ENCODE data around the gene SELE. TPM values are rescaled to one million over a fixed set of nuclear protein-coding genes. Genes with fewer than 3 reads are reported as not detected.
"Not testable (repeated sequence)": the region's sequence is repeated elsewhere in the genome, so short reads cannot be mapped to it uniquely, and the experiment has no call there.

The SELE gene
- polyA plus RNA-seq, 2 donors, result 0.25 to 0.57 TPM

GRCh38 chr1:169692756-169693460, 41.0 kb downstream of the SELE start:
- H3K27me3 ChIP-seq (ENCODE audit: control insufficient read depth in 1 of 2, insufficient read depth in 2 of 2, low read length in 2 of 2), result no peaks in the 10 kb centered on the region
- no peaks in the 10 kb centered on the region for H3K4me1 ChIP-seq (ENCODE audit: control insufficient read depth in 2 of 2, insufficient read depth in 2 of 2, low read length in 1 of 2)
- H3K36me3 ChIP-seq (ENCODE audit: control insufficient read depth in 2 of 2, insufficient read depth in 2 of 2, low read length in 1 of 2), result no peaks in the 10 kb centered on the region
- H3K27ac ChIP-seq (ENCODE audit: low read depth in 2 of 2, low read length in 1 of 2), result no peak overlapping the region
- WGBS, 2 donors, result 71 to 75% methylated on average over 4 of the region's 4 CpGs
- no peaks in the 10 kb centered on the region for H3K9me3 ChIP-seq (ENCODE audit: control insufficient read depth in 2 of 2, insufficient read depth in 1 of 2, low read depth in 1 of 2, low read length in 1 of 2)
- H3K4me3 ChIP-seq (ENCODE audit: low read depth in 1 of 2, low read length in 2 of 2), result no peak overlapping the region

GRCh38 chr1:169690489-169690888, 43.4 kb downstream of the SELE start:
- Histone ChIP-seq H3K27ac (ENCODE audit: low read depth in 2 of 2, low read length in 1 of 2) (no peak overlapping the region), H3K9me3 (ENCODE audit: control insufficient read depth in 2 of 2, insufficient read depth in 1 of 2, low read depth in 1 of 2, low read length in 1 of 2) (no peaks in the 10 kb centered on the region), H3K4me1 (ENCODE audit: control insufficient read depth in 2 of 2, insufficient read depth in 2 of 2, low read length in 1 of 2) (no peaks in the 10 kb centered on the region), H3K27me3 (ENCODE audit: control insufficient read depth in 1 of 2, insufficient read depth in 2 of 2, low read length in 2 of 2) (no peaks in the 10 kb centered on the region), H3K36me3 (ENCODE audit: control insufficient read depth in 2 of 2, insufficient read depth in 2 of 2, low read length in 1 of 2) (no peaks in the 10 kb centered on the region), H3K4me3 (ENCODE audit: low read depth in 1 of 2, low read length in 2 of 2) (no peak overlapping the region)

GRCh38 chr1:169689395-169689794, 44.5 kb downstream of the SELE start:
- WGBS, 2 donors, result 67 to 82% methylated on average over 2 of the region's 2 CpGs
- H3K27ac ChIP-seq (ENCODE audit: low read depth in 2 of 2, low read length in 1 of 2), result no peak overlapping the region
- H3K36me3 ChIP-seq (ENCODE audit: control insufficient read depth in 2 of 2, insufficient read depth in 2 of 2, low read length in 1 of 2), result no peaks in the 10 kb centered on the region
- no peak overlapping the region for H3K4me3 ChIP-seq (ENCODE audit: low read depth in 1 of 2, low read length in 2 of 2)
- H3K4me1 ChIP-seq (ENCODE audit: control insufficient read depth in 2 of 2, insufficient read depth in 2 of 2, low read length in 1 of 2), result no peaks in the 10 kb centered on the region
- no peaks in the 10 kb centered on the region for H3K27me3 ChIP-seq (ENCODE audit: control insufficient read depth in 1 of 2, insufficient read depth in 2 of 2, low read length in 2 of 2)
- H3K9me3 ChIP-seq (ENCODE audit: control insufficient read depth in 2 of 2, insufficient read depth in 1 of 2, low read depth in 1 of 2, low read length in 1 of 2), result no peaks in the 10 kb centered on the region

GRCh38 chr1:169688377-169688776, 45.5 kb downstream of the SELE start:
- H3K27me3 ChIP-seq (ENCODE audit: control insufficient read depth in 1 of 2, insufficient read depth in 2 of 2, low read length in 2 of 2); H3K36me3 ChIP-seq (ENCODE audit: control insufficient read depth in 2 of 2, insufficient read depth in 2 of 2, low read length in 1 of 2); H3K9me3 ChIP-seq (ENCODE audit: control insufficient read depth in 2 of 2, insufficient read depth in 1 of 2, low read depth in 1 of 2, low read length in 1 of 2); H3K4me3 ChIP-seq (ENCODE audit: low read depth in 1 of 2, low read length in 2 of 2); H3K27ac ChIP-seq (ENCODE audit: low read depth in 2 of 2, low read length in 1 of 2); H3K4me1 ChIP-seq (ENCODE audit: control insufficient read depth in 2 of 2, insufficient read depth in 2 of 2, low read length in 1 of 2): not testable (repeated sequence)
- 95 to 96% methylated on average over 5 of the region's 5 CpGs for WGBS, 2 donors

- no peaks in the 10 kb centered on the region for H3K4me1 ChIP-seq (ENCODE audit: control insufficient read depth in 2 of 2, insufficient read depth in 2 of 2, low read length in 1 of 2)
- H3K27ac ChIP-seq (ENCODE audit: low read depth in 2 of 2, low read length in 1 of 2), result no peak overlapping the region
- WGBS, 2 donors, result 74 to 78% methylated on average over 3 of the region's 3 CpGs
- H3K9me3 ChIP-seq (ENCODE audit: control insufficient read depth in 2 of 2, insufficient read depth in 1 of 2, low read depth in 1 of 2, low read length in 1 of 2), result no peaks in the 10 kb centered on the region
- H3K27me3 ChIP-seq (ENCODE audit: control insufficient read depth in 1 of 2, insufficient read depth in 2 of 2, low read length in 2 of 2), result peaks cover 0 to 5% of the 10 kb centered on the region in 2 donors
- no peak overlapping the region for H3K4me3 ChIP-seq (ENCODE audit: low read depth in 1 of 2, low read length in 2 of 2)
- no peaks in the 10 kb centered on the region for H3K36me3 ChIP-seq (ENCODE audit: control insufficient read depth in 2 of 2, insufficient read depth in 2 of 2, low read length in 1 of 2)
These were observed 50.2 kb downstream of the SELE start for GRCh38 chr1:169683661-169684060.

- H3K27ac ChIP-seq (ENCODE audit: low read depth in 2 of 2, low read length in 1 of 2); H3K4me3 ChIP-seq (ENCODE audit: low read depth in 1 of 2, low read length in 2 of 2); H3K36me3 ChIP-seq (ENCODE audit: control insufficient read depth in 2 of 2, insufficient read depth in 2 of 2, low read length in 1 of 2); H3K27me3 ChIP-seq (ENCODE audit: control insufficient read depth in 1 of 2, insufficient read depth in 2 of 2, low read length in 2 of 2); H3K4me1 ChIP-seq (ENCODE audit: control insufficient read depth in 2 of 2, insufficient read depth in 2 of 2, low read length in 1 of 2); H3K9me3 ChIP-seq (ENCODE audit: control insufficient read depth in 2 of 2, insufficient read depth in 1 of 2, low read depth in 1 of 2, low read length in 1 of 2): not testable (repeated sequence)
- WGBS, 2 donors, result 66 to 70% methylated on average over 4 of the region's 4 CpGs
These were observed 50.7 kb downstream of the SELE start for GRCh38 chr1:169683168-169683567.

GRCh38 chr1:169682071-169682470, 51.8 kb downstream of the SELE start:
- H3K27me3 ChIP-seq (ENCODE audit: control insufficient read depth in 1 of 2, insufficient read depth in 2 of 2, low read length in 2 of 2), result peaks cover 0 to 5% of the 10 kb centered on the region in 2 donors
- H3K4me3 ChIP-seq (ENCODE audit: low read depth in 1 of 2, low read length in 2 of 2), result no peak overlapping the region
- 31 to 40% methylated on average over 2 of the region's 2 CpGs for WGBS, 2 donors
- no peaks in the 10 kb centered on the region for H3K9me3 ChIP-seq (ENCODE audit: control insufficient read depth in 2 of 2, insufficient read depth in 1 of 2, low read depth in 1 of 2, low read length in 1 of 2)
- H3K36me3 ChIP-seq (ENCODE audit: control insufficient read depth in 2 of 2, insufficient read depth in 2 of 2, low read length in 1 of 2), result no peaks in the 10 kb centered on the region
- no peaks in the 10 kb centered on the region for H3K4me1 ChIP-seq (ENCODE audit: control insufficient read depth in 2 of 2, insufficient read depth in 2 of 2, low read length in 1 of 2)
- H3K27ac ChIP-seq (ENCODE audit: low read depth in 2 of 2, low read length in 1 of 2), result no peak overlapping the region

GRCh38 chr1:169681140-169681539, 52.7 kb downstream of the SELE start:
- 45 to 55% methylated on average over 2 of the region's 2 CpGs for WGBS, 2 donors

GRCh38 chr1:169680377-169681019, 53.4 kb downstream of the SELE start:
- peaks cover 0 to 5% of the 10 kb centered on the region in 2 donors for H3K27me3 ChIP-seq (ENCODE audit: control insufficient read depth in 1 of 2, insufficient read depth in 2 of 2, low read length in 2 of 2)
- H3K4me3 ChIP-seq (ENCODE audit: low read depth in 1 of 2, low read length in 2 of 2), result no peak overlapping the region
- no peak overlapping the region for H3K27ac ChIP-seq (ENCODE audit: low read depth in 2 of 2, low read length in 1 of 2)
- whole genome bisulfite sequencing, 2 donors, result 51 to 56% methylated on average over 6 of the region's 6 CpGs
- H3K36me3 ChIP-seq (ENCODE audit: control insufficient read depth in 2 of 2, insufficient read depth in 2 of 2, low read length in 1 of 2), result no peaks in the 10 kb centered on the region
- no peaks in the 10 kb centered on the region for H3K9me3 ChIP-seq (ENCODE audit: control insufficient read depth in 2 of 2, insufficient read depth in 1 of 2, low read depth in 1 of 2, low read length in 1 of 2)
- H3K4me1 ChIP-seq (ENCODE audit: control insufficient read depth in 2 of 2, insufficient read depth in 2 of 2, low read length in 1 of 2), result no peaks in the 10 kb centered on the region

More at GRCh38 chr1:169681140-169681539, 52.7 kb downstream of the SELE start:
- no peak overlapping the region for H3K4me3 ChIP-seq (ENCODE audit: low read depth in 1 of 2, low read length in 2 of 2)
- H3K27ac ChIP-seq (ENCODE audit: low read depth in 2 of 2, low read length in 1 of 2), result no peak overlapping the region
- H3K9me3 ChIP-seq (ENCODE audit: control insufficient read depth in 2 of 2, insufficient read depth in 1 of 2, low read depth in 1 of 2, low read length in 1 of 2), result no peaks in the 10 kb centered on the region
- no peaks in the 10 kb centered on the region for H3K36me3 ChIP-seq (ENCODE audit: control insufficient read depth in 2 of 2, insufficient read depth in 2 of 2, low read length in 1 of 2)
- peaks cover 0 to 5% of the 10 kb centered on the region in 2 donors for H3K27me3 ChIP-seq (ENCODE audit: control insufficient read depth in 1 of 2, insufficient read depth in 2 of 2, low read length in 2 of 2)
- no peaks in the 10 kb centered on the region for H3K4me1 ChIP-seq (ENCODE audit: control insufficient read depth in 2 of 2, insufficient read depth in 2 of 2, low read length in 1 of 2)

GRCh38 chr1:169679692-169680091, 54.2 kb downstream of the SELE start:
- peaks cover 0 to 5% of the 10 kb centered on the region in 2 donors for H3K27me3 ChIP-seq (ENCODE audit: control insufficient read depth in 1 of 2, insufficient read depth in 2 of 2, low read length in 2 of 2)
- H3K36me3 ChIP-seq (ENCODE audit: control insufficient read depth in 2 of 2, insufficient read depth in 2 of 2, low read length in 1 of 2), result no peaks in the 10 kb centered on the region
- 77% methylated on average over 3 of the region's 3 CpGs for WGBS, 2 donors
- H3K4me3 ChIP-seq (ENCODE audit: low read depth in 1 of 2, low read length in 2 of 2), result no peak overlapping the region
- H3K4me1 ChIP-seq (ENCODE audit: control insufficient read depth in 2 of 2, insufficient read depth in 2 of 2, low read length in 1 of 2), result no peaks in the 10 kb centered on the region
- no peak overlapping the region for H3K27ac ChIP-seq (ENCODE audit: low read depth in 2 of 2, low read length in 1 of 2)
- no peaks in the 10 kb centered on the region for H3K9me3 ChIP-seq (ENCODE audit: control insufficient read depth in 2 of 2, insufficient read depth in 1 of 2, low read depth in 1 of 2, low read length in 1 of 2)
